Kidney (tissue), 14 donors: ENCODE results near the gene UCHL3. TPM values are rescaled to one million over a fixed set of nuclear protein-coding genes. Genes with fewer than 3 reads are reported as not detected.

Experiments used
- DNase-seq, 5 donors: peaks; one replicate each; pipeline ENCODE4 v3.0.0-alpha.2; 2013 to 2020
- FAIRE-seq: peaks from 2 replicates; lab custom pipeline; 2012; peaks lifted over from hg19 to GRCh38; lab: Jason Lieb, UNC
- H3K27ac ChIP-seq, 2 donors: one replicate each; pipeline ENCODE4 v1.7.0; 2013; ENCODE audit warnings: low read depth in 2 of 2, low read length in 2 of 2, inconsistent platforms in 1 of 2
- H3K27me3 ChIP-seq: one replicate; pipeline ENCODE4 v1.7.1; 2013; ENCODE audit warnings: low read length, inconsistent platforms; ENCODE audit not compliant: control insufficient read depth, insufficient read depth
- H3K36me3 ChIP-seq, 3 donors: one replicate each; pipeline versions ENCODE4 v1.7.0 to v1.7.1; 2013; ENCODE audit warnings: low read length in 3 of 3, control low read depth in 1 of 3, inconsistent platforms in 1 of 3; ENCODE audit not compliant: insufficient read depth in 3 of 3, control insufficient read depth in 2 of 3
- H3K4me1 ChIP-seq, 3 donors: one replicate each; pipeline versions ENCODE4 v1.7.0 to v1.7.1; 2013; ENCODE audit warnings: low read length in 3 of 3, inconsistent platforms in 1 of 3, low read depth in 1 of 3; ENCODE audit not compliant: control insufficient read depth in 2 of 3, insufficient read depth in 2 of 3
- H3K4me3 ChIP-seq, 3 donors: one replicate each; pipeline versions ENCODE4 v1.7.0 to v1.8.1; 2013; ENCODE audit warnings: low read length in 3 of 3, control low read depth in 1 of 3, inconsistent platforms in 1 of 3
- H3K9ac ChIP-seq, 3 donors: one replicate each; pipeline versions ENCODE4 v1.7.0 to v1.7.1; 2013; ENCODE audit warnings: low read length in 3 of 3, control low read depth in 1 of 3, inconsistent platforms in 1 of 3
- H3K9me3 ChIP-seq, 3 donors: one replicate each; pipeline versions ENCODE4 v1.7.0 to v1.7.1; 2013; ENCODE audit warnings: low read length in 3 of 3, control low read depth in 1 of 3, inconsistent platforms in 1 of 3; ENCODE audit not compliant: control insufficient read depth in 2 of 3, insufficient read depth in 1 of 3
- intact Hi-C: fragments of 100-400 bp; cut with DNase I; formaldehyde crosslinking; loops from one replicate; pipeline ENCODE4 v1.11.1; 2022
- polyA plus RNA-seq: library from polyadenylated mRNA; stranded (reverse); fragments of 350-450 nt; fragmentation: Illumina TruSeq; extraction: RNeasy Lipid Tissue Mini Kit (QIAGEN cat#74804); gene quantifications from one replicate; pipeline ENCODE4 v1.2.3, GENCODE V29; 2014; ENCODE audit warnings: low read depth, low replicate concordance; ENCODE audit not compliant: insufficient read depth
- total RNA-seq: library from RNA; stranded (reverse); fragmentation: NEBNext Ultra II Directional; extraction: Animal tissue kit (Norgen Biotek cat#: 25700); gene quantifications from one replicate; pipeline ENCODE4 v1.2.1, GENCODE V29; 2021
- TF ChIP-seq, protein P1 (sequence below): IDR thresholded peaks from 3 replicates; pipeline ENCODE4 v1.5.1; 2012; ENCODE audit warnings: mild to moderate bottlenecking, moderate library complexity, borderline replicate concordance; ENCODE audit not compliant: insufficient read depth; ENCODE audit errors: extremely low read depth
- donor health status: control.
- donor health status: control.
- donor health status: control.
- donor health status: control.
- donor health status: control.
- donor health status: DM: yes; HTN: yes; CAD: no.
- donor health status: Normal renal cell carcinoma (clear cell type).

UCHL3 gene
- total and polyA plus RNA-seq, 2 donors from 2014 or later = 26.0 to 65.0 TPM

DNA sequence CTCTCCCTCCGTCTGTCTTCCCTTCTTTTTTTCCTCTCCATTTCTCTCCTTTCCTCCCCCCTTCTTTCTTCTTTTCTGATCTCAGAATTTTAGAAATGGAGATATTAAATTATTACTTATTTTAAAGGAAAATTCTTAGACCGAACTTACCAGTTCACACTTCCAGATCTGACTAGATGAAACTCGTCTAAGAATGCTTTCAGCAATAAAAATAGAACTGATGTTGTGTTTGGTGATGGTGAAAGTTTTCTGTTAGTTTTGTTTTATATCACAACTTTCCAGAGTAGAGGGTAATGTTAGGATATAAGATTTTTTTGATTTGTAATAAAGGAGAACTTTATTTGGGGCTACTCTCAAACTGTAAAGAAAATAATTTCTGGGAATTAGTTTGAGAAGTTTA lies 29.9 kb downstream of the UCHL3 start:
- no peaks in the 10 kb centered on the region for H3K27me3 ChIP-seq
- TF ChIP-seq, protein P1, sequence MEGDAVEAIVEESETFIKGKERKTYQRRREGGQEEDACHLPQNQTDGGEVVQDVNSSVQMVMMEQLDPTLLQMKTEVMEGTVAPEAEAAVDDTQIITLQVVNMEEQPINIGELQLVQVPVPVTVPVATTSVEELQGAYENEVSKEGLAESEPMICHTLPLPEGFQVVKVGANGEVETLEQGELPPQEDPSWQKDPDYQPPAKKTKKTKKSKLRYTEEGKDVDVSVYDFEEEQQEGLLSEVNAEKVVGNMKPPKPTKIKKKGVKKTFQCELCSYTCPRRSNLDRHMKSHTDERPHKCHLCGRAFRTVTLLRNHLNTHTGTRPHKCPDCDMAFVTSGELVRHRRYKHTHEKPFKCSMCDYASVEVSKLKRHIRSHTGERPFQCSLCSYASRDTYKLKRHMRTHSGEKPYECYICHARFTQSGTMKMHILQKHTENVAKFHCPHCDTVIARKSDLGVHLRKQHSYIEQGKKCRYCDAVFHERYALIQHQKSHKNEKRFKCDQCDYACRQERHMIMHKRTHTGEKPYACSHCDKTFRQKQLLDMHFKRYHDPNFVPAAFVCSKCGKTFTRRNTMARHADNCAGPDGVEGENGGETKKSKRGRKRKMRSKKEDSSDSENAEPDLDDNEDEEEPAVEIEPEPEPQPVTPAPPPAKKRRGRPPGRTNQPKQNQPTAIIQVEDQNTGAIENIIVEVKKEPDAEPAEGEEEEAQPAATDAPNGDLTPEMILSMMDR = no peak
- FAIRE-seq = peak; percentile 46
- H3K36me3 ChIP-seq = peaks cover 0 to 2% (median 0%) of the 10 kb centered on the region in 3 donors
- intact Hi-C loops = no loop called here
- H3K27ac ChIP-seq = no peak overlapping the region
- no peaks in the 10 kb centered on the region for H3K4me1 ChIP-seq
- no peak overlapping the region for H3K4me3 ChIP-seq
- peaks cover 0 to 2% (median 0%) of the 10 kb centered on the region in 3 donors for H3K9me3 ChIP-seq
- H3K9ac ChIP-seq = no peak overlapping the region
- DNase-seq = no peak

GRCh38 chr13:75581874-75582640 lies 32.5 kb downstream of the UCHL3 start:
- Histone ChIP-seq H3K4me1 (no peaks in the 10 kb centered on the region), H3K9me3 (peaks cover 0 to 8% (median 0%) of the 10 kb centered on the region in 3 donors), H3K36me3 (no peaks in the 10 kb centered on the region), H3K27me3 (no peaks in the 10 kb centered on the region), H3K4me3 (no peak overlapping the region), H3K9ac (no peak overlapping the region), H3K27ac (no peak overlapping the region)
- TF ChIP-seq, protein P1 = no peak
- intact Hi-C loops = no loop called here
- no peak for FAIRE-seq
- DNase-seq = no peak

DNA sequence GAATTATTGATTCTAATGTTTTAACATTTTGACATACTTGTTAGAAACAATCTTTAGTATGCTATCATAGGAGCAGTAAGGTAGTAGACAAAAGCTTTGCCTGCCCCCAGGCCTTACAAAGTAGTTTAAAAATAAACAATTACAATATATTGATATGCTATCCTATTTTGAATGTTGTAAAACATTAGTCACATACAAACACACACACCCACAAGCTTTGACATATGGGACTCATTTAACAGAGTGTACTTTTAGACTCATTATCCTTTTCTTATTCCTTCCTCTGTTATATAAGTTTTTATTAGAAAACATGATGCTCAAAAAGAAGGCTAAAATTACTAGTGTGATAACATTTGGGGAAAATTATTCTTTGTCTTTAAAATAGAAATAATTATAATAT lies 33.5 kb downstream of the UCHL3 start:
- Histone ChIP-seq H3K9me3 (peaks cover 0 to 8% (median 0%) of the 10 kb centered on the region in 3 donors), H3K4me3 (no peak overlapping the region), H3K9ac (no peak overlapping the region), H3K27me3 (no peaks in the 10 kb centered on the region), H3K4me1 (no peaks in the 10 kb centered on the region), H3K27ac (no peak overlapping the region), H3K36me3 (no peaks in the 10 kb centered on the region)
- no peak for DNase-seq
- TF ChIP-seq, protein P1 = no peak
- no peak for FAIRE-seq
- intact Hi-C loops = no loop called here
